Measurements from ENCODE around the gene PAPPA.

PAPPA gene

DNA sequence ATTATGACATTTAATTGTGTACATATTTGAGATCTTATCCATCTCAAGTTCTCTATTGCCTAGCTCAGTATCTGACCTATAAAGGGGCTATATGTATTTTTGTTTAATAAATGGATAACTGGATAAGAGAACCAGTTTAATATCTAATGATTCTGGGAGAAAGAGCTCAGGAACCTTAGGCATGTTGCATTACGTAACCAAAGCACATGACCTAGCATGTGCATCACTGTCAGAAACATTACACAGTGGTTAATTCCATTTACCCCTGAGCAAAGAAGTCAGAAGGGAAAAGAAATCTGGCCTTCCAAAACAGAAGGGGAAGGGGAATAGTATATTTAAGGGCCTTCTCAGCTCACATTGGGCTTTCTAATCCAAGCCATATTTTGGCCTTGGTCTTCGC, 12.3 kb downstream of the PAPPA start:
- H3K4me1 ChIP-seq (ENCODE audit: control insufficient read depth in 1 of 2, insufficient read depth in 2 of 2, low read length in 2 of 2) = peaks cover 0 to 8% of the 10 kb centered on the region in 2 donors
- no peak overlapping the region for H3K27ac ChIP-seq (ENCODE audit: low read length)
- no peaks in the 10 kb centered on the region for H3K36me3 ChIP-seq (ENCODE audit: control insufficient read depth in 1 of 2, insufficient read depth in 2 of 2, low read length in 2 of 2)
- no peaks in the 10 kb centered on the region for H3K27me3 ChIP-seq (ENCODE audit: low read depth, low read length)
- H3K4me3 ChIP-seq (ENCODE audit: low read depth in 1 of 2, low read length in 2 of 2) = no peak overlapping the region
- no peaks in the 10 kb centered on the region for H3K9me3 ChIP-seq (ENCODE audit: control insufficient read depth in 1 of 2, low read length in 2 of 2)

DNA sequence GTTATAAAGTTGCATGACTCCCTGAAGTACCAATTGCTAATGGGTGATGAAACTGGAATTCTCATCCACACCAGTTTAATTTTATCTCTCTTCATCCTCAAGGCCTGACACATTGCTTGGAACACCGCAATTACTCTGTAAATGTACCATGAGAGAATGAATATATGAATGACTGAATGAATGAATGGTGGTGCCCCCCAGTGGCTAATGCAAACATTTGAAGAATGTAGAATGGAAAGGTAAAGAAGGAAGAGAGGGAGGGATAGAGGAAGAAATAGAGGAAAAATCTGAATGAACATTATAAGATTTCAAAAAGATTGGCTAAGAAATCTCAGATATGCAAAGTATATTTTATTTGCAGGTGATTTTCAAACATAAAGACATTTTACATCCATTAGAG, 13.1 kb downstream of the PAPPA start:
- no peak overlapping the region for H3K27ac ChIP-seq (ENCODE audit: low read length)
- H3K4me1 ChIP-seq (ENCODE audit: control insufficient read depth in 1 of 2, insufficient read depth in 2 of 2, low read length in 2 of 2) = peaks cover 0 to 8% of the 10 kb centered on the region in 2 donors
- H3K9me3 ChIP-seq (ENCODE audit: control insufficient read depth in 1 of 2, low read length in 2 of 2) = no peaks in the 10 kb centered on the region
- H3K4me3 ChIP-seq (ENCODE audit: low read depth in 1 of 2, low read length in 2 of 2) = no peak overlapping the region
- H3K27me3 ChIP-seq (ENCODE audit: low read depth, low read length) = no peaks in the 10 kb centered on the region
- no peaks in the 10 kb centered on the region for H3K36me3 ChIP-seq (ENCODE audit: control insufficient read depth in 1 of 2, insufficient read depth in 2 of 2, low read length in 2 of 2)

DNA sequence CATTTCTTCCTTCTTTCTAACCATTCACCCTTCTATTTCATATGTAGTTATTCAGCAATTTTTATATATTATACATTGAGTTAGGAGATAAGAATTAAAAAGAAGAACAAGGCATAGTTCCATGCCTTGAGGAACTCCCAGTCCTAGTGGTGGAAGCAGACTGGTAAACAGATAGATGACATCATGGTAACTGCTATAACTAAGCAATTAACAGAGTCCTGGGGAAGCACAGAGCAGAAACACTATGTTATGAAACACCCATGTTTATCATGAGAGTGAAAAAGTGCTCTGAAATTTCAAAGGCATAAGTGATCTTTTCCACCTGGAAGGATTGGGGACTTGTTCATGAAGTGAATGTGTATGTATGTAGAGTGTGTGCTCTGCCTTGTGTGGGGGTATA, 14.6 kb downstream of the PAPPA start:
- Histone ChIP-seq H3K4me1 (ENCODE audit: control insufficient read depth in 1 of 2, insufficient read depth in 2 of 2, low read length in 2 of 2) (peaks cover 0 to 8% of the 10 kb centered on the region in 2 donors), H3K4me3 (ENCODE audit: low read depth in 1 of 2, low read length in 2 of 2) (no peak overlapping the region), H3K36me3 (ENCODE audit: control insufficient read depth in 1 of 2, insufficient read depth in 2 of 2, low read length in 2 of 2) (no peaks in the 10 kb centered on the region), H3K9me3 (ENCODE audit: control insufficient read depth in 1 of 2, low read length in 2 of 2) (no peaks in the 10 kb centered on the region), H3K27me3 (ENCODE audit: low read depth, low read length) (no peaks in the 10 kb centered on the region), H3K27ac (ENCODE audit: low read length) (no peak overlapping the region)

DNA sequence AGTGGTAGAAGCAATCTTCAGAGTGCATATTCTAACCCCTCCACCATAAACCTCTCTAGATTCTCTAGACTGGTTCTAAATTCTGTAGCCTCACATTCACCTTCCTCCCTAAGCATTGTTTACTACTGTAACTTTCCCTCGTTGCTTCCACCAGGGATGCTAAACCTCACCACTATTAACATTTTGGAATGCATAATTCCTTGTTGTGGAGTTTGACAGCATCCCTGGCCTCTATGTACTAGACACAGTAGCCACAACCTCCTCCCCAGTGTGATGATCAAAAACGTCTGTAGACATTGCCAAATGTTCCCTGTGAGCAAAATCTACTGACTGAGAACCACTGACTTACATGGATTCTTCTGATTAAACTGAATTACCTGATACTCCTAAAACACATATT, 18.6 kb downstream of the PAPPA start:
- Histone ChIP-seq H3K9me3 (ENCODE audit: control insufficient read depth in 1 of 2, low read length in 2 of 2) (no peaks in the 10 kb centered on the region), H3K4me1 (ENCODE audit: control insufficient read depth in 1 of 2, insufficient read depth in 2 of 2, low read length in 2 of 2) (no peaks in the 10 kb centered on the region), H3K27me3 (ENCODE audit: low read depth, low read length) (no peaks in the 10 kb centered on the region), H3K4me3 (ENCODE audit: low read depth in 1 of 2, low read length in 2 of 2) (no peak overlapping the region), H3K36me3 (ENCODE audit: control insufficient read depth in 1 of 2, insufficient read depth in 2 of 2, low read length in 2 of 2) (no peaks in the 10 kb centered on the region), H3K27ac (ENCODE audit: low read length) (no peak overlapping the region)

DNA sequence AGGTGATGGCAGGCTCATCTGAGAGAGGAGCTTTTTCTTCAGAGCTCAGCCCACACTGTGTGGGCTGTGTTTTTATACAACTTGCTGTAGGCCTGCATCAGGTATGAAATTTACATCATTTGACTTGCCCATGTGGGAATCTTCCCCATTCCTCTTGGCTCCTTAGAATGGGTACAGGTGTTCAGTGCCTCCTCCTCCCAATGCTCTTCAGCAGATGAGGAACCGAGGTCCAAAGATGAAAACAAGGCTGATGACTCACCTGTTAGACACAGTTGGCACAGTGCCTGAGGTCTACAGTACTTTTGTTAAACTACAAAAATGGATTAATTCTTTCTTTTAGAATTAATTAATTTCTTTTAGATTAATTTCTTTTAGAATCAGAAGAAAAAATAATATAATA, 20.8 kb downstream of the PAPPA start:
- Histone ChIP-seq H3K4me1 (ENCODE audit: control insufficient read depth in 1 of 2, insufficient read depth in 2 of 2, low read length in 2 of 2) (no peaks in the 10 kb centered on the region), H3K36me3 (ENCODE audit: control insufficient read depth in 1 of 2, insufficient read depth in 2 of 2, low read length in 2 of 2) (no peaks in the 10 kb centered on the region), H3K4me3 (ENCODE audit: low read depth in 1 of 2, low read length in 2 of 2) (no peak overlapping the region), H3K27ac (ENCODE audit: low read length) (no peak overlapping the region), H3K27me3 (ENCODE audit: low read depth, low read length) (no peaks in the 10 kb centered on the region), H3K9me3 (ENCODE audit: control insufficient read depth in 1 of 2, low read length in 2 of 2) (no peaks in the 10 kb centered on the region)

DNA sequence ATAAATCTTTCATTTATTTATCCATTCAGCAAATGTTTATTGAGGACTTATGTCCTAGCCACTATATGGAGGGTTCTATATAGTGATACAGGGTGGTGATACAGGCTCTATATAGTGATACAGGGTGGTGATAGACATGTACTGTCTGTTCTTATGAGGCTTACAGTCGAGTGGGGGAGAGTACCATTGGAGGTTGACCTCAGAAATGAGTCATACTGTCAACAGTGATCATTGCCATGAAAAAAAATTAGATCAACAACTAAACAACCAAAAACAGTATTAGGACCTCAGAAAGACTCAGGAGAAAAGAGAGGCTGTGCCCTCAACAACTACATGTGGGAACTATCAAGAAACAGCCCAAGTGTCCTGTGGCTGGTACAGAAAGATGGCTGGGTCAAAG, 22.0 kb downstream of the PAPPA start:
- H3K9me3 ChIP-seq (ENCODE audit: control insufficient read depth in 1 of 2, low read length in 2 of 2) = no peaks in the 10 kb centered on the region
- no peaks in the 10 kb centered on the region for H3K27me3 ChIP-seq (ENCODE audit: low read depth, low read length)
- H3K4me3 ChIP-seq (ENCODE audit: low read depth in 1 of 2, low read length in 2 of 2) = no peak overlapping the region
- no peaks in the 10 kb centered on the region for H3K36me3 ChIP-seq (ENCODE audit: control insufficient read depth in 1 of 2, insufficient read depth in 2 of 2, low read length in 2 of 2)
- no peaks in the 10 kb centered on the region for H3K4me1 ChIP-seq (ENCODE audit: control insufficient read depth in 1 of 2, insufficient read depth in 2 of 2, low read length in 2 of 2)
- no peak overlapping the region for H3K27ac ChIP-seq (ENCODE audit: low read length)

DNA sequence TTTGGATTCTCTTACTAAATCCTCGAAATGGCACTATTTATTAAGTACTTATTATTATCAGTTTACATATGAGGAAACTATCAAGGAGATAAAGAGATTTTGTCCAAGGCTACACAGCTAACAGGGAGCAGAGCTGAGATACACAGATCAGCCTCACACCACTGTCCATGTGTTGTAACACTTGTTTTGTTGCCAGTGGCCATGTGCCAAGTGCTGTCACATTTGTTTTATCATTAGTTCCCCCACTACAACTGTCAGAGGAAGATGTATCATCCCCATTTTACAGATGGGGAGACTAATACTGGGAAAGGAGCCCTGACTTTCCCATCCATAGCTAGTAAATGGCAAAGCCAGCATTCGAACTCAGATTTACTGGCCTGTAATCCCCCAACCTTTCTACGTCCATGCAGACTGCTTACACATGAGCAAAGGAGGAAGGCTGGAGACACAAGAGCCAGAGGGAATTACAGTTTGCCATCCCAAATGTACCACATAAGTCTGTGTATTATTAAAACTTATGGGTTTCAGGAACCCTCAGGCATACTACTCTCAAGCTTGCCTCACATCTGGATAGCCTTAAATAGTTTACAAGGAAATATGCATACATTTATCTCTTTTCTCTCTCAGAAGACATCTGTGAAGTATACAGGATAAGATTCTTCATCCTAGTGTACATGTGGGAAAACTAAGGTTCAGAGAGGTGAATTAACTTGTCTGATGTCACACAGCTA, 25.1 kb downstream of the PAPPA start:
- Histone ChIP-seq H3K36me3 (ENCODE audit: control insufficient read depth in 1 of 2, insufficient read depth in 2 of 2, low read length in 2 of 2) (no peaks in the 10 kb centered on the region), H3K9me3 (ENCODE audit: control insufficient read depth in 1 of 2, low read length in 2 of 2) (no peaks in the 10 kb centered on the region), H3K27ac (ENCODE audit: low read length) (no peak overlapping the region), H3K4me3 (ENCODE audit: low read depth in 1 of 2, low read length in 2 of 2) (no peak overlapping the region), H3K27me3 (ENCODE audit: low read depth, low read length) (no peaks in the 10 kb centered on the region), H3K4me1 (ENCODE audit: control insufficient read depth in 1 of 2, insufficient read depth in 2 of 2, low read length in 2 of 2) (no peaks in the 10 kb centered on the region)

DNA sequence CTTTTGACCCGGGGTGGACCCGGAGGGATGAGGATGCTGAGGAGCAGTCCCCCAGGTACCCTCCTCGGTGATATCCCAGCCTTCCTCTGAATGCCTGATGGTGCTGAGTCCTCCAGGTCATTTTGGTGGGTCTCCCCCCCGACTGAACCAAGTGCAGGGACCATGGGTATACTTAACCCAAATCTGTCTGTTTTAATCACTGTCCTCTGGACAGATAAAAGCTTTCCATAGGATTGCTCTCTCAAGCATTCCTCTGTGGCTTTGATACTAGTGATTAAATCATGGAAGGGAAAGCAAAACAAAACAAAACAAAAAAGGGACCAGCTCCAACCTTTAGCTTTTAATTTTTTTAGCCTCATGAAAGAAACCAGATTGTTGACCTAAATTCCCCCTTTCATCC, 26.0 kb downstream of the PAPPA start:
- no peaks in the 10 kb centered on the region for H3K27me3 ChIP-seq (ENCODE audit: low read depth, low read length)
- no peak overlapping the region for H3K27ac ChIP-seq (ENCODE audit: low read length)
- no peaks in the 10 kb centered on the region for H3K36me3 ChIP-seq (ENCODE audit: control insufficient read depth in 1 of 2, insufficient read depth in 2 of 2, low read length in 2 of 2)
- H3K4me1 ChIP-seq (ENCODE audit: control insufficient read depth in 1 of 2, insufficient read depth in 2 of 2, low read length in 2 of 2) = no peaks in the 10 kb centered on the region
- H3K9me3 ChIP-seq (ENCODE audit: control insufficient read depth in 1 of 2, low read length in 2 of 2) = no peaks in the 10 kb centered on the region
- H3K4me3 ChIP-seq (ENCODE audit: low read depth in 1 of 2, low read length in 2 of 2) = no peak overlapping the region

DNA sequence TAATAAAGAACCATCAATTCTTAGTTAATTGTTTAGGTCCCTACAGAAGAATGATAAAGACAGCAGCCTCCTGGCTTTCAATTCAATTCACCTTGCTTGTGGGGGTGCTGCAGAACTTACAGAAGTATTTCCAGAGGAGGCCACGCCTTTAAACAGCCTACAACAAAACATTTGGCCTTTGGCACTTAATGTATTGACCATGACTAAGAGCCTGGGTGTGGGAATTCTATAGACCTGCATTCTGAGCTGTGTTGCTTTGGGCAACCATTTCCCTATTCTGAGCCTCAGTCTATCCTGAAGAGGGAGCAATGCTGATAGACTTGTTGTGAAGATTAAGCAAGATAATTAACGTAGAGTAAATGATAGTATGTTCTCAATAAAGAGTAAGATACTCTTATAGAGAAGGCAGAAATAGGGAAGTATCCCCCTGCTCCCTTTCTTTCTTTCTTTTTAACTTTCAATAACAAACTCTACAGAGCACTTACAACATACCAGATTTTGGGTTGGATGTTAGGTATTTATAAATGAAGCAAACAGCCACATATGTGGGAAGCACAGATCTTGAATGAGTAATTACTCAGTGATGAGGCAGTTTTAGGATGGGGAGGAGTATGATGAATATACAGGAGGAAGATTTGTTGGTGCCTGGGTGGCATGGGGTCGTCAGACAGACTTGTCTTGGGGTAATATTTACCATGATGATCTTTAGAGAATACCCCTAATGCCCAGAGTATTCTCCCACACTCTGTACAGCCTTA, 28.4 kb downstream of the PAPPA start:
- H3K4me3 ChIP-seq (ENCODE audit: low read depth in 1 of 2, low read length in 2 of 2) = no peak overlapping the region
- no peaks in the 10 kb centered on the region for H3K4me1 ChIP-seq (ENCODE audit: control insufficient read depth in 1 of 2, insufficient read depth in 2 of 2, low read length in 2 of 2)
- no peaks in the 10 kb centered on the region for H3K27me3 ChIP-seq (ENCODE audit: low read depth, low read length)
- H3K9me3 ChIP-seq (ENCODE audit: control insufficient read depth in 1 of 2, low read length in 2 of 2) = no peaks in the 10 kb centered on the region
- H3K27ac ChIP-seq (ENCODE audit: low read length) = no peak overlapping the region
- H3K36me3 ChIP-seq (ENCODE audit: control insufficient read depth in 1 of 2, insufficient read depth in 2 of 2, low read length in 2 of 2) = no peaks in the 10 kb centered on the region

DNA sequence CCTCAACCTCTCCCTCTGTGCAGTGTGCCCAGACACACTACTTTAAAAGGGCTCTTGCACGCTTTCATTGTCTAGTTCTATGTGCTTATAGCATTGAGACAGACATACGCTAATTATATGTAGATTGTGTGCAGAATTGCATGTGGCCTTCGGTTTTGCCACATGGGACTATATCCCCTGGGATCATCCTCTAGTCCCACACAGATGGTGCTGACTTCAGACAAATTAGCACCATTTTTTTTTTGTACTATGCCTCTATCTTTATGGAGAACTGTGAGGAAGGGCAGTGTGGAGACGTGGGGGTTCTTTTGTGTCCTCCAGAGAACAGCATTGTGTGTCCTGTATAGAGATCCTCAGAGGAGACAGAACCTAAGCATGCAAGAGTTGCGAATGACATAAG, 29.3 kb downstream of the PAPPA start:
- Histone ChIP-seq H3K27ac (ENCODE audit: low read length) (no peak overlapping the region), H3K9me3 (ENCODE audit: control insufficient read depth in 1 of 2, low read length in 2 of 2) (no peaks in the 10 kb centered on the region), H3K36me3 (ENCODE audit: control insufficient read depth in 1 of 2, insufficient read depth in 2 of 2, low read length in 2 of 2) (peaks cover 0 to 7% of the 10 kb centered on the region in 2 donors), H3K4me1 (ENCODE audit: control insufficient read depth in 1 of 2, insufficient read depth in 2 of 2, low read length in 2 of 2) (no peaks in the 10 kb centered on the region), H3K27me3 (ENCODE audit: low read depth, low read length) (no peaks in the 10 kb centered on the region), H3K4me3 (ENCODE audit: low read depth in 1 of 2, low read length in 2 of 2) (no peak overlapping the region)

DNA sequence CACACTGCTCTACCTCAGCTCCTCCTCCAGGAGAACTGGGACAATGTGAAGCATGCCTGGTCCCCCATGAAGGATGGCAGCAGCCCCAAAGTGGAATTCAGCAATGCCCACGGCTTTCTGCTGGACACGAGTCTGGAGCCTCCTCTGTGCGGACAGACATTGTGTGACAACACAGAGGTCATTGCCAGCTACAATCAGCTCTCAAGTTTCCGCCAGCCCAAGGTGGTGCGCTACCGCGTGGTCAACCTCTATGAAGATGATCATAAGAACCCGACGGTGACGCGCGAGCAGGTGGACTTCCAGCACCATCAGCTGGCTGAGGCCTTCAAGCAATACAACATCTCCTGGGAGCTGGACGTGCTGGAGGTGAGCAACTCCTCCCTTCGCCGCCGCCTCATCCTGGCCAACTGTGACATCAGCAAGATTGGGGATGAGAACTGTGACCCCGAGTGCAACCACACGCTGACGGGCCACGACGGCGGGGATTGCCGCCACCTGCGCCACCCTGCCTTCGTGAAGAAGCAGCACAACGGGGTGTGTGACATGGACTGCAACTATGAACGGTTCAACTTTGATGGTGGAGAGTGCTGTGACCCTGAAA, 34.1 kb downstream of the PAPPA start:
- Histone ChIP-seq H3K4me1 (ENCODE audit: control insufficient read depth in 1 of 2, insufficient read depth in 2 of 2, low read length in 2 of 2) (no peaks in the 10 kb centered on the region), H3K4me3 (ENCODE audit: low read depth in 1 of 2, low read length in 2 of 2) (no peak overlapping the region), H3K27me3 (ENCODE audit: low read depth, low read length) (no peaks in the 10 kb centered on the region), H3K9me3 (ENCODE audit: control insufficient read depth in 1 of 2, low read length in 2 of 2) (no peaks in the 10 kb centered on the region), H3K36me3 (ENCODE audit: control insufficient read depth in 1 of 2, insufficient read depth in 2 of 2, low read length in 2 of 2) (peaks cover 0 to 9% of the 10 kb centered on the region in 2 donors), H3K27ac (ENCODE audit: low read length) (no peak overlapping the region)

Measured in muscle layer of duodenum (tissue), 2 donors.